HCT116 (cell line): Measurements from ENCODE around the gene ALAS1. TPM values are rescaled to one million over a fixed set of nuclear protein-coding genes. Genes with fewer than 3 reads are reported as not detected.

Experiments used
- ATAC-seq: fragments of 200-7000 bp; cut with Tn5 transposase; 2 replicates; pipeline ENCODE4 v1.9.1; 2020; ENCODE audit warnings: mild to moderate bottlenecking, moderate library complexity
- BruUV-seq: library from RNA; stranded (reverse); fragments of 400-500 nt; replicated peaks from 2 replicates; lab custom pipeline; 2021; lab: Mats Ljungman, UMichigan
- CTCF ChIA-PET: fragments of 300-600 bp; sonication (Branson Sonifier 250); formaldehyde crosslinking; loops from one replicate; lab custom pipeline; 2021; ENCODE audit warnings: antibody characterized with exemption; lab: Charles Lee
- POLR2A ChIA-PET: fragments of 300-600, 350-600 bp; sonication (Branson Sonifier 250); formaldehyde crosslinking; loops from one replicate; lab custom pipeline; 2021; ENCODE audit warnings: antibody characterized with exemption; lab: Charles Lee
- RAD21 ChIA-PET, 2 experiments: fragments of 300-600 bp; sonication (Branson Sonifier 250); formaldehyde crosslinking; loops; one replicate each; lab custom pipeline; 2023; ENCODE audit warnings: low total read pairs in 2 of 2; ENCODE audit not compliant: uncharacterized antibody in 2 of 2, unreplicated experiment in 2 of 2, low non-redundant PET in 1 of 2; lab: Charles Lee
- DNase-seq: peaks from one replicate; pipeline ENCODE4 v3.0.0-alpha.2; 2010; ENCODE audit warnings: low read depth, low spot score
- H2AFZ ChIP-seq: fragments of 200-600 bp; shearing (Covaris generic), sonication (generic); 2 replicates; pipeline ENCODE4 v1.6.1; 2017; ENCODE audit warnings: low read depth, mixed run types, mixed read lengths, antibody characterized with exemption, low read length; ENCODE audit not compliant: poor library complexity, severe bottlenecking
- H3K27ac ChIP-seq: 2 replicates; pipeline ENCODE4 v1.5.1; 2012; ENCODE audit warnings: low read depth, low read length
- H3K27me3 ChIP-seq: fragments of 200-600 bp; sonication (generic); 2 replicates; pipeline ENCODE4 v1.6.1; 2016; ENCODE audit warnings: mixed run types, low read length, mixed read lengths; ENCODE audit not compliant: insufficient read depth
- H3K36me3 ChIP-seq, 2 experiments: fragments of 200-500 bp in 1 of 2; fragments of 200-600 bp in 1 of 2; sonication (Bioruptor generic) in 1 of 2; sonication (generic) in 1 of 2; 2 replicates each; pipeline versions ENCODE4 v1.5.1 to v1.6.1; 2014 to 2016; ENCODE audit warnings: low read length in 2 of 2, inconsistent platforms in 1 of 2, mixed read lengths in 1 of 2, mixed run types in 1 of 2; ENCODE audit not compliant: insufficient read depth in 2 of 2, control insufficient read depth in 1 of 2
- H3K4me1 ChIP-seq, 2 experiments: fragments of 200-600 bp in 1 of 2; sonication (generic) in 1 of 2; 2 replicates each; pipeline versions ENCODE4 v1.5.1 to v1.6.1; 2012 to 2017; ENCODE audit warnings: low read length in 2 of 2, inconsistent platforms in 1 of 2, mild to moderate bottlenecking in 1 of 2, mixed read lengths in 1 of 2, mixed run types in 1 of 2, moderate library complexity in 1 of 2; ENCODE audit not compliant: insufficient read depth in 2 of 2, control insufficient read depth in 1 of 2
- H3K4me2 ChIP-seq: fragments of 200-600 bp; sonication (generic); 2 replicates; pipeline ENCODE4 v1.6.1; 2017; ENCODE audit warnings: mixed run types, low read length, mixed read lengths
- H3K4me3 ChIP-seq, 2 experiments: fragments of 200-600 bp in 1 of 2; sonication (generic) in 1 of 2; replicated peaks in 1 of 2; 2 replicates each; pipeline ENCODE4 v1.5.1; 2011 to 2016; ENCODE audit warnings: low read length in 2 of 2, control low read depth in 1 of 2, low read depth in 1 of 2, mild to moderate bottlenecking in 1 of 2, mixed read lengths in 1 of 2, mixed run types in 1 of 2
- H3K79me2 ChIP-seq: fragments of 200-600 bp; sonication (generic); 2 replicates; pipeline ENCODE4 v1.6.1; 2017; ENCODE audit warnings: mild to moderate bottlenecking, mixed run types, low read length, moderate library complexity, mixed read lengths; ENCODE audit not compliant: insufficient read depth
- H3K9ac ChIP-seq: fragments of 200-600 bp; sonication (generic); 2 replicates; pipeline ENCODE4 v1.6.1; 2016; ENCODE audit warnings: low read length, mixed read lengths
- H3K9me2 ChIP-seq: fragments of 200-600 bp; sonication (generic), shearing (Covaris generic); 2 replicates; pipeline ENCODE4 v1.6.1; 2017; ENCODE audit warnings: mixed run types, mild to moderate bottlenecking, moderate library complexity; ENCODE audit not compliant: insufficient read depth
- H3K9me3 ChIP-seq, 2 experiments: fragments of 200-500 bp in 1 of 2; fragments of 200-600 bp in 1 of 2; sonication (Bioruptor generic) in 1 of 2; sonication (generic) in 1 of 2; 2 replicates each; pipeline ENCODE4 v1.6.1; 2014 to 2017; ENCODE audit warnings: low read length in 2 of 2, mixed read lengths in 2 of 2, inconsistent platforms in 1 of 2, low read depth in 1 of 2, mild to moderate bottlenecking in 1 of 2, mixed run types in 1 of 2, moderate library complexity in 1 of 2; ENCODE audit not compliant: control insufficient read depth in 1 of 2, insufficient read depth in 1 of 2
- H4K20me1 ChIP-seq: fragments of 200-600 bp; sonication (generic), shearing (Covaris generic); 2 replicates; pipeline ENCODE4 v1.6.1; 2017; ENCODE audit warnings: mixed run types, mild to moderate bottlenecking, moderate library complexity; ENCODE audit not compliant: insufficient read depth
- EZH2phosphoT487 ChIP-seq: fragments of 200-600 bp; IDR thresholded peaks from 2 replicates; pipeline ENCODE4 v1.6.1; 2018; ENCODE audit warnings: antibody characterized with exemption, borderline replicate concordance
- POLR2A ChIP-seq: IDR thresholded peaks from 2 replicates; pipeline ENCODE4 v1.7.0; 2011; ENCODE audit warnings: borderline replicate concordance; ENCODE audit not compliant: insufficient read depth, insufficient read length; ENCODE audit errors: extremely low read depth
- ZFX ChIP-seq: fragments of 450-650 bp; IDR thresholded peaks from 2 replicates; pipeline ENCODE4 v1.6.1; 2017
- intact Hi-C: fragments of 100-400 bp; cut with micrococcal nuclease; formaldehyde crosslinking; loops from 2 replicates; pipeline ENCODE4 v1.10.0; 2022
- total RNA-seq: library from RNA; stranded (reverse); gene quantifications from one replicate; pipeline ENCODE4 v1.2.1, GENCODE V29; 2021; ENCODE audit not compliant: unreplicated experiment
- TF ChIP-seq, protein P1 (sequence below), 3 experiments: fragments of 200-600 bp in 1 of 3; sonication (generic) in 1 of 3; IDR thresholded peaks in 2 of 3; conservative IDR thresholded peaks in 1 of 3; 2 replicates each; pipeline ENCODE4 v1.5.1; 2012 to 2017; ENCODE audit warnings: low read depth in 2 of 3, low read length in 2 of 3, antibody characterized with exemption in 1 of 3, borderline replicate concordance in 1 of 3, control low read depth in 1 of 3, mild to moderate bottlenecking in 1 of 3, mixed read lengths in 1 of 3, mixed run types in 1 of 3, moderate library complexity in 1 of 3; ENCODE audit not compliant: insufficient read depth in 1 of 3
- TF ChIP-seq, protein P2 (sequence below): IDR thresholded peaks from 2 replicates; pipeline ENCODE4 v1.6.1; 2012
- TF ChIP-seq, protein P3 (sequence below): IDR thresholded peaks from 2 replicates; pipeline ENCODE4 v1.6.1; 2012; ENCODE audit warnings: low read depth

The ALAS1 gene
- total RNA-seq, 1 experiment from 2014 or later: 74.0 TPM

DNA sequence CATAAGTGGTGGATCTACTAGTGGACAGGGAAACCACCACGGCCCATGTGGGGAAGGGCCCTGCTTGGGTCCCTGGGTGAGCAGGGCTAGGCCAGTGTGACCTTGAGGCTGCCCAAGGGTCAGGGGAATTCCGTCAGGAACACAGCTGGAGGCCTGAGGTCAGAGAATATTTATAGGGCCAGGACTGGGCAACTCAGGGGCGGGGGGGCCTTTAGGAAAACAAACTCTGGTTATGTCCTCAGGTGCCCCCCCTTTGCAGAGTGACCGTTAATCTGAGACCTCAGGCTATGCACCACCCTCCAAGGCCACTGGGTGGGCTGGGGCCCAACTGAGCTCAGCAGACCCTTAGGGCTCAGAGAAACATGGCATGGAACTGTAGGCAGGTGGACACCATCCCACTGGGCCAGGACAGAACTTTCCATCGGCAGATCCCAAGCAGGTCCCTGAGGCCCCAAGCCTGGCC is 38.5 kb downstream of the ALAS1 start:
- DNase-seq: no peak
- ATAC-seq: no peak
- Histone ChIP-seq H3K27me3 (no peaks in the 10 kb centered on the region), H3K27ac (peak overlapping the region; percentile 98), H3K4me2 (peak overlapping the region; percentile 84), H3K36me3 (no peaks in the 10 kb centered on the region; a peak in 2 of 4 replicates), H3K4me3 (no peak overlapping the region), H4K20me1 (no peaks in the 10 kb centered on the region), H3K9me3 (no peaks in the 10 kb centered on the region), H3K4me1 (peaks cover 33 to 41% of the 10 kb centered on the region in 2 experiments), H3K9me2 (no peaks in the 10 kb centered on the region), H3K79me2 (peaks cover 29% of the 10 kb centered on the region), H3K9ac (peak overlapping the region; percentile 87; the same call in 1 of the 2 replicates), H2AFZ (no peak overlapping the region)
- ChIA-PET POLR2A (interaction anchor here (1.4 kb wide), 1 partner anchor 19 kb away, joined by 4 read pairs; no protein-coding TSS in a partner anchor), CTCF (interaction anchor here (1.3 to 3.1 kb wide), 3 partner anchors 16 to 102 kb away, joined by 4 to 18 read pairs (median 8); no protein-coding TSS in a partner anchor), RAD21 (interaction anchor here in 1 of 2 experiments (0.7 kb wide), 1 partner anchor 53 kb away, joined by 3 read pairs; no protein-coding TSS in a partner anchor)
- BruUV-seq: no TSS peak
- intact Hi-C loops: no loop called here
- TF ChIP-seq, protein P1, sequence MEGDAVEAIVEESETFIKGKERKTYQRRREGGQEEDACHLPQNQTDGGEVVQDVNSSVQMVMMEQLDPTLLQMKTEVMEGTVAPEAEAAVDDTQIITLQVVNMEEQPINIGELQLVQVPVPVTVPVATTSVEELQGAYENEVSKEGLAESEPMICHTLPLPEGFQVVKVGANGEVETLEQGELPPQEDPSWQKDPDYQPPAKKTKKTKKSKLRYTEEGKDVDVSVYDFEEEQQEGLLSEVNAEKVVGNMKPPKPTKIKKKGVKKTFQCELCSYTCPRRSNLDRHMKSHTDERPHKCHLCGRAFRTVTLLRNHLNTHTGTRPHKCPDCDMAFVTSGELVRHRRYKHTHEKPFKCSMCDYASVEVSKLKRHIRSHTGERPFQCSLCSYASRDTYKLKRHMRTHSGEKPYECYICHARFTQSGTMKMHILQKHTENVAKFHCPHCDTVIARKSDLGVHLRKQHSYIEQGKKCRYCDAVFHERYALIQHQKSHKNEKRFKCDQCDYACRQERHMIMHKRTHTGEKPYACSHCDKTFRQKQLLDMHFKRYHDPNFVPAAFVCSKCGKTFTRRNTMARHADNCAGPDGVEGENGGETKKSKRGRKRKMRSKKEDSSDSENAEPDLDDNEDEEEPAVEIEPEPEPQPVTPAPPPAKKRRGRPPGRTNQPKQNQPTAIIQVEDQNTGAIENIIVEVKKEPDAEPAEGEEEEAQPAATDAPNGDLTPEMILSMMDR (IDR thresholded peaks at IDR 0.05 in 2 of 3, conservative IDR thresholded peaks at IDR 0.05 in 1 of 3; ENCODE audit: borderline replicate concordance in 1 of 3, insufficient read depth in 1 of 3, low read depth in 2 of 3, low read length in 2 of 3): peak in 1 of 3 experiments; percentile 22; a peak in 1 of 6 replicates
- TF ChIP-seq, protein P2, sequence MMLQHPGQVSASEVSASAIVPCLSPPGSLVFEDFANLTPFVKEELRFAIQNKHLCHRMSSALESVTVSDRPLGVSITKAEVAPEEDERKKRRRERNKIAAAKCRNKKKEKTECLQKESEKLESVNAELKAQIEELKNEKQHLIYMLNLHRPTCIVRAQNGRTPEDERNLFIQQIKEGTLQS: no peak

DNA sequence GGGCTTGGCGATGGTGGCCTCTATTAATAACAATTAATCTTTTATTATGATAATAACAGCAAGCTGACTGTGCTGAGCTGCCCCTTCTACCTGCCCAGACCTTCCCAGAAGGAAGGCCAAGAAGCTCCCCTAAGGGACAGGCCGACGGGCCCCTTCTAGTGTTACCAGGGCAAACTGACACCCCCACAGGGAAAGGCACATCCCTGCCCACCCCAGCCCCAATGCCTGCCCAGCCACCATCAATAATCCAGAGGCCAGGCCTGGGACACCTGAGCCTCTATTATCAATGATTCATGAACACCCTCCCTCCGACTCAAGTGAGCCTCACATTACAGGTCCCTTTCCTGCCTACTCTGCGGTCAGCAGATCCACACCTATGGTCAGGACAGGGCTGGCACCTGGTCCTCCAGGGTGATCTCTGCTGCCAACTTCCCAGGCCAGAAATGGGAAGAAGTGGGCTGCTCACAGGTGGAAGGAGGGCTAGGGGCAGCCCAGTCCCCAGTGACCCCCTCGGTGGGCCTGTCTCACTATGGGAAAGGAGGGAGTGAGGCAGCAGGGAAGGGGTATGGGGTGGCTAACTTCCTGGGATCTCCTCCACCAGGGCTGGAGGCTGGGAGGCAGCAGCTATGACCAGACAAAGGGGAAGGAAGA is 39.2 kb downstream of the ALAS1 start:
- H3K36me3 ChIP-seq: no peaks in the 10 kb centered on the region; a peak in 2 of 4 replicates
- ATAC-seq (peak; percentile 5), DNase-seq (no peak)
- H3K9me3 ChIP-seq: no peaks in the 10 kb centered on the region
- BruUV-seq: no TSS peak
- no peaks in the 10 kb centered on the region for H4K20me1 ChIP-seq
- no peak overlapping the region for H2AFZ ChIP-seq
- H3K4me3 ChIP-seq: peak overlapping the region; percentile 87 to 93
- ChIA-PET CTCF (interaction anchor here (0.9 to 3.1 kb wide), 5 partner anchors 17 to 236 kb away, joined by 4 to 18 read pairs (median 5); no protein-coding TSS in a partner anchor), POLR2A (interaction anchor here (0.6 to 2.6 kb wide), 9 partner anchors 11 to 191 kb away, joined by 3 to 11 read pairs (median 4); partner anchors contain the start of gene WDR82), RAD21 (interaction anchor here (0.7 to 1.3 kb wide), 3 partner anchors 20 to 83 kb away, joined by 3 read pairs; partner anchors contain the start of gene POC1A (in 1 of the 2))
- no peaks in the 10 kb centered on the region for H3K27me3 ChIP-seq
- H3K4me2 ChIP-seq: peak overlapping the region; percentile 84
- intact Hi-C loops: no loop called here
- H3K9me2 ChIP-seq: no peaks in the 10 kb centered on the region
- H3K9ac ChIP-seq: peak overlapping the region; percentile 87
- H3K79me2 ChIP-seq: peaks cover 29% of the 10 kb centered on the region
- peak overlapping the region; percentile 98 for H3K27ac ChIP-seq
- peaks cover 33 to 41% of the 10 kb centered on the region in 2 experiments for H3K4me1 ChIP-seq
- TF ChIP-seq EZH2phosphoT487 (no peak), ZFX (no peak), POLR2A (no peak)
- TF ChIP-seq, protein P3, sequence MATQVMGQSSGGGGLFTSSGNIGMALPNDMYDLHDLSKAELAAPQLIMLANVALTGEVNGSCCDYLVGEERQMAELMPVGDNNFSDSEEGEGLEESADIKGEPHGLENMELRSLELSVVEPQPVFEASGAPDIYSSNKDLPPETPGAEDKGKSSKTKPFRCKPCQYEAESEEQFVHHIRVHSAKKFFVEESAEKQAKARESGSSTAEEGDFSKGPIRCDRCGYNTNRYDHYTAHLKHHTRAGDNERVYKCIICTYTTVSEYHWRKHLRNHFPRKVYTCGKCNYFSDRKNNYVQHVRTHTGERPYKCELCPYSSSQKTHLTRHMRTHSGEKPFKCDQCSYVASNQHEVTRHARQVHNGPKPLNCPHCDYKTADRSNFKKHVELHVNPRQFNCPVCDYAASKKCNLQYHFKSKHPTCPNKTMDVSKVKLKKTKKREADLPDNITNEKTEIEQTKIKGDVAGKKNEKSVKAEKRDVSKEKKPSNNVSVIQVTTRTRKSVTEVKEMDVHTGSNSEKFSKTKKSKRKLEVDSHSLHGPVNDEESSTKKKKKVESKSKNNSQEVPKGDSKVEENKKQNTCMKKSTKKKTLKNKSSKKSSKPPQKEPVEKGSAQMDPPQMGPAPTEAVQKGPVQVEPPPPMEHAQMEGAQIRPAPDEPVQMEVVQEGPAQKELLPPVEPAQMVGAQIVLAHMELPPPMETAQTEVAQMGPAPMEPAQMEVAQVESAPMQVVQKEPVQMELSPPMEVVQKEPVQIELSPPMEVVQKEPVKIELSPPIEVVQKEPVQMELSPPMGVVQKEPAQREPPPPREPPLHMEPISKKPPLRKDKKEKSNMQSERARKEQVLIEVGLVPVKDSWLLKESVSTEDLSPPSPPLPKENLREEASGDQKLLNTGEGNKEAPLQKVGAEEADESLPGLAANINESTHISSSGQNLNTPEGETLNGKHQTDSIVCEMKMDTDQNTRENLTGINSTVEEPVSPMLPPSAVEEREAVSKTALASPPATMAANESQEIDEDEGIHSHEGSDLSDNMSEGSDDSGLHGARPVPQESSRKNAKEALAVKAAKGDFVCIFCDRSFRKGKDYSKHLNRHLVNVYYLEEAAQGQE: no peak
- TF ChIP-seq, protein P2: no peak
- TF ChIP-seq, protein P1 (IDR thresholded peaks at IDR 0.05 in 2 of 3, conservative IDR thresholded peaks at IDR 0.05 in 1 of 3; ENCODE audit: borderline replicate concordance in 1 of 3, insufficient read depth in 1 of 3, low read depth in 2 of 3, low read length in 2 of 3): no peak
